Trophoblast cell (in vitro differentiated cells and primary cell): ENCODE results near the gene SLC16A10.

Experiments used
- DNase-seq, 2 donors: peaks; one replicate each; pipeline ENCODE4 v3.0.0-alpha.2; 2016
- H2AFZ ChIP-seq: 2 replicates; pipeline ENCODE4 v1.6.1; 2013; ENCODE audit warnings: low read length, moderate library complexity, mild to moderate bottlenecking; ENCODE audit not compliant: insufficient read depth, poor library complexity
- H2AK5ac ChIP-seq: 2 replicates; pipeline ENCODE4 v1.6.1; 2013; ENCODE audit warnings: mild to moderate bottlenecking, low read length
- H2BK120ac ChIP-seq: 2 replicates; pipeline ENCODE4 v1.6.1; 2013; ENCODE audit warnings: low read length, mild to moderate bottlenecking, moderate library complexity; ENCODE audit not compliant: insufficient read depth, poor library complexity
- H2BK12ac ChIP-seq: 2 replicates; pipeline ENCODE4 v1.6.1; 2013; ENCODE audit warnings: mild to moderate bottlenecking, low read length, moderate library complexity
- H2BK5ac ChIP-seq: 2 replicates; pipeline ENCODE4 v1.6.1; 2013; ENCODE audit warnings: low read length, low read depth, moderate library complexity, mild to moderate bottlenecking; ENCODE audit not compliant: poor library complexity
- H3K14ac ChIP-seq: 2 replicates; pipeline ENCODE4 v1.6.1; 2013; ENCODE audit warnings: mild to moderate bottlenecking, low read length
- H3K18ac ChIP-seq: 2 replicates; pipeline ENCODE4 v1.6.1; 2013; ENCODE audit warnings: mild to moderate bottlenecking, low read length
- H3K23ac ChIP-seq: 2 replicates; pipeline ENCODE4 v1.6.1; 2013; ENCODE audit warnings: low read length
- H3K27ac ChIP-seq: 2 replicates; pipeline ENCODE4 v1.5.1; 2013; ENCODE audit warnings: low read depth, mild to moderate bottlenecking, inconsistent platforms, low read length, moderate library complexity
- H3K27me3 ChIP-seq: 2 replicates; pipeline ENCODE4 v1.6.1; 2013; ENCODE audit warnings: inconsistent platforms, mild to moderate bottlenecking, low read length, moderate library complexity; ENCODE audit not compliant: insufficient read depth
- H3K36me3 ChIP-seq, 2 experiments: 1 replicate in 1 of 2; 2 replicates in 1 of 2; pipeline ENCODE4 v1.6.1; 2013; ENCODE audit warnings: low read length in 2 of 2, mild to moderate bottlenecking in 2 of 2, moderate library complexity in 1 of 2; ENCODE audit not compliant: insufficient read depth in 2 of 2, control insufficient read depth in 1 of 2
- H3K4ac ChIP-seq: 2 replicates; pipeline ENCODE4 v1.6.1; 2013; ENCODE audit warnings: low read depth, mild to moderate bottlenecking, low read length, moderate library complexity
- H3K4me1 ChIP-seq, 2 experiments: 1 replicate in 1 of 2; 2 replicates in 1 of 2; pipeline ENCODE4 v1.6.1; 2013; ENCODE audit warnings: low read length in 2 of 2, mild to moderate bottlenecking in 2 of 2, moderate library complexity in 1 of 2; ENCODE audit not compliant: insufficient read depth in 2 of 2, control insufficient read depth in 1 of 2
- H3K4me2 ChIP-seq: 2 replicates; pipeline ENCODE4 v1.6.1; 2013; ENCODE audit warnings: inconsistent platforms, mild to moderate bottlenecking, low read length, moderate library complexity
- H3K4me3 ChIP-seq: 2 replicates; pipeline ENCODE4 v1.5.1; 2013; ENCODE audit warnings: mild to moderate bottlenecking, low read depth, low read length, inconsistent platforms
- H3K79me1 ChIP-seq: one replicate; pipeline ENCODE4 v1.6.1; 2013; ENCODE audit warnings: low read length
- H3K79me2 ChIP-seq: 2 replicates; pipeline ENCODE4 v1.6.1; 2013; ENCODE audit warnings: low read length, mild to moderate bottlenecking; ENCODE audit not compliant: control insufficient read depth, insufficient read depth, poor library complexity
- H3K9ac ChIP-seq: 2 replicates; pipeline ENCODE4 v1.6.1; 2013; ENCODE audit warnings: mild to moderate bottlenecking, low read length
- H3K9me3 ChIP-seq: 2 replicates; pipeline ENCODE4 v1.6.1; 2013; ENCODE audit warnings: low read depth, mild to moderate bottlenecking, control low read depth, inconsistent platforms, low read length; ENCODE audit not compliant: insufficient read depth
- H4K12ac ChIP-seq: 2 replicates; pipeline ENCODE4 v1.6.1; 2013; ENCODE audit warnings: low read depth, mild to moderate bottlenecking, low read length, moderate library complexity
- H4K8ac ChIP-seq: 2 replicates; pipeline ENCODE4 v1.6.1; 2013; ENCODE audit warnings: low read depth, mild to moderate bottlenecking, low read length, moderate library complexity
- H4K91ac ChIP-seq: one replicate; pipeline ENCODE4 v1.6.1; 2013; ENCODE audit warnings: low read depth, mild to moderate bottlenecking, low read length, moderate library complexity
- WGBS: extraction: QIAGEN DNeasy Blood & Tissue Kit; methylation state at CpG from one replicate; pipeline ENCODE4 v1.1.7; 2013; ENCODE audit warnings: missing lambda C conversion rate; ENCODE audit not compliant: insufficient read length, insufficient coverage; ENCODE audit errors: extremely low coverage; 5-methylcytosine and 5-hydroxymethylcytosine counted together

SLC16A10 gene

GRCh38 chr6:111220383-111221031 is 133.2 kb downstream of the SLC16A10 start:
- Histone ChIP-seq H3K27ac (no peak overlapping the region), H2BK12ac (no peak overlapping the region), H4K12ac (no peak overlapping the region), H2AFZ (no peak overlapping the region), H2BK5ac (no peak overlapping the region), H2BK120ac (no peak overlapping the region), H3K4ac (no peak overlapping the region), H3K14ac (no peak overlapping the region), H3K4me1 (no peaks in the 10 kb centered on the region), H3K27me3 (no peaks in the 10 kb centered on the region), H3K36me3 (no peaks in the 10 kb centered on the region), H3K9ac (no peak overlapping the region), H3K18ac (no peak overlapping the region), H2AK5ac (no peak overlapping the region), H3K79me2 (no peaks in the 10 kb centered on the region), H4K8ac (no peak overlapping the region), H4K91ac (no peak overlapping the region), H3K23ac (no peak overlapping the region), H3K79me1 (no peaks in the 10 kb centered on the region), H3K4me3 (no peak overlapping the region), H3K9me3 (no peaks in the 10 kb centered on the region), H3K4me2 (no peak overlapping the region)
- DNase-seq: no peak
- WGBS: no CpG with 5 or more reads among the region's 1 CpG

- no peak overlapping the region for H2BK5ac ChIP-seq
- H3K9me3 ChIP-seq: no peaks in the 10 kb centered on the region
- no peak overlapping the region for H3K27ac ChIP-seq
- no peak overlapping the region for H3K14ac ChIP-seq
- H2BK120ac ChIP-seq: no peak overlapping the region
- no peaks in the 10 kb centered on the region for H3K79me1 ChIP-seq
- no peak overlapping the region for H3K4me3 ChIP-seq
- no peak overlapping the region for H3K23ac ChIP-seq
- no peaks in the 10 kb centered on the region for H3K79me2 ChIP-seq
- H2AFZ ChIP-seq: no peak overlapping the region
- WGBS: no CpG with 5 or more reads among the region's 4 CpGs
- H2BK12ac ChIP-seq: no peak overlapping the region
- no peak overlapping the region for H4K8ac ChIP-seq
- no peak for DNase-seq
- H4K12ac ChIP-seq: no peak overlapping the region
- H3K18ac ChIP-seq: no peak overlapping the region
- no peak overlapping the region for H3K4me2 ChIP-seq
- H3K4me1 ChIP-seq: no peaks in the 10 kb centered on the region
- no peaks in the 10 kb centered on the region for H3K36me3 ChIP-seq
- H3K27me3 ChIP-seq: no peaks in the 10 kb centered on the region
- no peak overlapping the region for H4K91ac ChIP-seq
- no peak overlapping the region for H2AK5ac ChIP-seq
- no peak overlapping the region for H3K9ac ChIP-seq
- H3K4ac ChIP-seq: no peak overlapping the region
Measured at GRCh38 chr6:111221804-111222203, 134.5 kb downstream of the SLC16A10 start.

- WGBS: no CpG with 5 or more reads among the region's 1 CpG
- H3K4me3 ChIP-seq: no peak overlapping the region
- no peaks in the 10 kb centered on the region for H3K4me1 ChIP-seq
- H3K9ac ChIP-seq: no peak overlapping the region
- no peak overlapping the region for H2BK120ac ChIP-seq
- H3K14ac ChIP-seq: no peak overlapping the region
- no peak overlapping the region for H3K4me2 ChIP-seq
- H4K12ac ChIP-seq: no peak overlapping the region
- H2BK12ac ChIP-seq: no peak overlapping the region
- no peaks in the 10 kb centered on the region for H3K79me2 ChIP-seq
- DNase-seq: no peak
- no peaks in the 10 kb centered on the region for H3K79me1 ChIP-seq
- H3K9me3 ChIP-seq: no peaks in the 10 kb centered on the region
- H2AFZ ChIP-seq: no peak overlapping the region
- H2BK5ac ChIP-seq: no peak overlapping the region
- H3K18ac ChIP-seq: no peak overlapping the region
- H3K4ac ChIP-seq: no peak overlapping the region
- H3K36me3 ChIP-seq: no peaks in the 10 kb centered on the region
- no peak overlapping the region for H2AK5ac ChIP-seq
- no peak overlapping the region for H3K27ac ChIP-seq
- H3K23ac ChIP-seq: no peak overlapping the region
- H3K27me3 ChIP-seq: no peaks in the 10 kb centered on the region
- no peak overlapping the region for H4K91ac ChIP-seq
- no peak overlapping the region for H4K8ac ChIP-seq
Measured at GRCh38 chr6:111222341-111222740, 135.0 kb downstream of the SLC16A10 start.

- no peak overlapping the region for H3K23ac ChIP-seq
- H3K18ac ChIP-seq: no peak overlapping the region
- no peak overlapping the region for H3K4me2 ChIP-seq
- DNase-seq: peak in 1 of 2 donors; percentile 16
- no peaks in the 10 kb centered on the region for H3K4me1 ChIP-seq
- WGBS: no CpG with 5 or more reads among the region's 2 CpGs
- H4K91ac ChIP-seq: no peak overlapping the region
- no peak overlapping the region for H2BK120ac ChIP-seq
- no peak overlapping the region for H3K4me3 ChIP-seq
- no peak overlapping the region for H3K14ac ChIP-seq
- no peak overlapping the region for H2BK12ac ChIP-seq
- H3K9me3 ChIP-seq: no peaks in the 10 kb centered on the region
- H2AK5ac ChIP-seq: no peak overlapping the region
- H3K36me3 ChIP-seq: peaks cover 0 to 2% of the 10 kb centered on the region in 2 experiments
- H3K27ac ChIP-seq: no peak overlapping the region
- no peaks in the 10 kb centered on the region for H3K79me2 ChIP-seq
- no peak overlapping the region for H4K12ac ChIP-seq
- H3K79me1 ChIP-seq: no peaks in the 10 kb centered on the region
- no peak overlapping the region for H4K8ac ChIP-seq
- H3K27me3 ChIP-seq: no peaks in the 10 kb centered on the region
- H2AFZ ChIP-seq: no peak overlapping the region
- no peak overlapping the region for H3K4ac ChIP-seq
- H2BK5ac ChIP-seq: no peak overlapping the region
- H3K9ac ChIP-seq: no peak overlapping the region
Measured at GRCh38 chr6:111228094-111228493, 140.8 kb downstream of the SLC16A10 start.
